ENCODE results near the gene B3GAT2.
"Not testable (repeated sequence)": the region's sequence is repeated elsewhere in the genome, so short reads cannot be mapped to it uniquely, and the experiment has no call there.

Gene B3GAT2, protein sequence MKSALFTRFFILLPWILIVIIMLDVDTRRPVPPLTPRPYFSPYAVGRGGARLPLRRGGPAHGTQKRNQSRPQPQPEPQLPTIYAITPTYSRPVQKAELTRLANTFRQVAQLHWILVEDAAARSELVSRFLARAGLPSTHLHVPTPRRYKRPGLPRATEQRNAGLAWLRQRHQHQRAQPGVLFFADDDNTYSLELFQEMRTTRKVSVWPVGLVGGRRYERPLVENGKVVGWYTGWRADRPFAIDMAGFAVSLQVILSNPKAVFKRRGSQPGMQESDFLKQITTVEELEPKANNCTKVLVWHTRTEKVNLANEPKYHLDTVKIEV

DNA sequence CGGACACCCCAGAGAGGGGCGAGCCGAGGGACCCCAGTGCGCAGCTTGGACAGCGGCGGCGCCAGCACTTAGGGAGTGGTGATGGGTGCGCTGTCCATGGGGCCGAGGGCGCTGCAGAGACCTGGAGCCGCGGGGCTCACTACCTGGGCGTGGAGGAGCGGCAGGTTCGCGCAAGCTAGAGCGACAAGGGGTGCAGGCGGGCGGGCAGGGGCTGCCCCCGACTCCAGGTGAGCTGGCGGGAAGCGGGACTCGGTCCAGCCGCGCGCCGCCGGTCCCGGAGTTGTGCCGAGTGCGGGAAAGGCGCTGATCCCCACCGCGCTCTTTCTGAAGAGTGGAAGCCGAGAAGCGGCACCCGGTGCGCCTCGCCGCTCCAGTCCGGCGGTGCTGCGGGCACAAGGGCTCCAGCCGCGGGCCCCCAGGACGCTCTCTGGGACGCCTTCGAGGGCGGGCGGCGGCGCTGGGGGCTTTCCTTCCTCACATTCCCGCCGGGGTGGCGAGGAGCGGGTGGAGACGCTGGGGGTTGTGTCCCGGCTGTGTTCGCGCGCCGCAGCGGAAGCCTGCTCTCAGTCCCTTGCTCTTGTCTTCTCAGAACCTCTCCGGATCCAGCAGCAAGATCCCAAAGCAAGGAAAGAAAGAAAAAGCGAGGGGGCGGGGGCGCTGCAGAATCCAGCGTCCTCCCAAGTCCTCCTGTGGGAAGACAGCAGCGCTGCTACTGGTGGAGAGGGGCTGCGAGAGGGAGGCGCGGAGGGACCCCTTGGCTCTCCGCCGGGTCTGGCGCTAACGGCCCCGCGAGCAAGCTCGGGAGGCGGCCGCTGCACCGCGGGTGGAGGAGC is at the start of gene B3GAT2:
Gene B3GAT2 (minus strand): TSS at position 610 of the 833 bp plus-strand sequence. CDS start 631 bp downstream, outside the sequence.
- peak; percentile 32 to 44 for DNase-seq

DNA sequence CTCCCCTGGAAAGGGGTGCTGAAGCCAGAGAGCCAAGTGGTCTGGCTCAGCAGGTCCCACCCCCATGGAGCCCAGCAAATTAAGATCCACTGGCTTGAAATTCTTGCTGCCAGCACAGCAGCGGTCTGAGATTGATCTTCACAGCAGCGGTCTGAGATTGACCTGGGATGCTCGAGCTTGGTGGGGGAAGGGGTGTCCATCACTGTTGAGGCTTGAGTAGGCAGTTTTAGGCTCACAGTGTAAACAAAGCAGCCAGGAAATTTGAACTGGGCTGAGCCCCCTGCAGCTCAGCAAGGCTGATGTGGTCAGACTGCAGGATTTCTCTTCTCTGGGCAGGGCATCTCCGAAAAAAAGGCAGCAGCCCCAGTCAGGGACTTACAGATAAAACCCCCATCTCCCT is 41.3 kb upstream of the B3GAT2 start:
- DNase-seq: no peak

DNA sequence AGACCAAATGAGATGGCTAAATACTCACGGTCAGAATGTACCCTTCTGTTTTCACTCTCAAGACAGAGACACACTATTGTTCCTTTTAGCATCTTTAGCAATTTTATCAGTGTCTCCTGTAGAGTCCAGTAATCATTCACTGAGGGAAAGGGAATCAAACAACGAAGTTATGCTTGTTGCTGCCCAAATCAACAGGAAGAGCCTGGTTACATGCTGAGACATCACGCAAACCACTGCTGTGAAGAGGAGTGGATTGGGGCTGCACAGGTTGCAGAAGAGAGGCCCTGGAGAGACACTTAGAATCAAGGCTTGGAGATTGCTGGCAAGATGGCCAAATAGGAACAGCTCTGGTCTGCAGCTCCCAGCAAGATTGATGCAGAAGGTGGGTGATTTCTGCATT is 40.5 kb upstream of the B3GAT2 start:
- DNase-seq: no peak

DNA sequence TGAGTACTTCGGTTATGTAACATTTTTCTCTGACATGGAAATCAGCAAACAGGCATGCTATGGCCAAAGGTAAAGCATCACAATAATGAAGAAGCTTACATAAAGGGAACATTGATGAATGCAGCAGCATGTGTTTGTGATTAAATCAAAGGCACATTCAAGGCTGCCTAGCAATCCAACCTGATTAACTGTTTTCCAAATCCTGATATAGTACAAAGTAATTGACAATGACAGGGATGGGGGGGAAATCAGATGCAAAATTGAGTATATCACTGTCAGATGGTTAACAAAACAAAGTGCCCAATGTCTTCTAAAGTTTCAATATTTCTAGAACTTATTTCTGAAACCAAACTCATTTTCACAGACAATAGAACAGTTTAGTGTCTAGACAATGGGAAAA is 39.2 kb upstream of the B3GAT2 start:
- DNase-seq: no peak

DNA sequence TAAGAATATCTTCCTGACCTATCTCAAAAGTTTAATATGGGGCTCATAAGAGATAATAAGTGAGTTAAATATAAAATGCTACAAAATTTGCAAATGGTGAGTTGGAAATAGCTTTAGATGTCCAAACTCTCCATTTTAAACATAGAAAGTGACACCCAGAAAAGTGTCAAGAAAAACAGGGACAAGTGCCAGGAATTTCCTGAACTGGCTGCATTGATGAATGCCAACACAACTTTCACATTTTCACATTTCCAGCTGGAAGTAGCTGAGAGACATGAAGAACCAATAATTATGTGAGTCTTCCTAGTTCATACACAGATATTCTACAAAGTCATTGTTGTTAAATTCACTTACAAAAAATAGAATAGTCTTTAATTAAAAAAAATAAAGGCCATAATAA is 38.6 kb upstream of the B3GAT2 start:
- DNase-seq: no peak

DNA sequence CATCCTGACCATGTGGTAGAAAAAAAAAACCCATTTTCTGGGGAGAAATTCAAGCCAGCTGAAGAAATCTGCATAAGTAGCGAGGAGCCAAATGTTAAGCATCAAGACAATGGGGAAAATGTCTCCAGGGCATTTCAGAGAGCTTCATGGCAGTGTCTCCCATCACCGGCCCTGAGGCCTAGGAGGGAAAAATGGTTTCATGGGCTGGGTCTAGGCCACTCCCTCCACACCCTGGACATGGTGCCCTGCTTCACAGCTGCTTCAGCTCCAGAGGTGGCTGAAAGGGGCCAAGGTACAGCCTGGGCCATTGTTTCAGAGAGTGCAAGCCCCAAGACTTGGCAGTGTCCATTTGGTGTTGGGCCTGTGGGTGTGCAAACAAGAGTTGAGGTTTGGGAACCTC is 34.4 kb upstream of the B3GAT2 start:
- no peak for DNase-seq

DNA sequence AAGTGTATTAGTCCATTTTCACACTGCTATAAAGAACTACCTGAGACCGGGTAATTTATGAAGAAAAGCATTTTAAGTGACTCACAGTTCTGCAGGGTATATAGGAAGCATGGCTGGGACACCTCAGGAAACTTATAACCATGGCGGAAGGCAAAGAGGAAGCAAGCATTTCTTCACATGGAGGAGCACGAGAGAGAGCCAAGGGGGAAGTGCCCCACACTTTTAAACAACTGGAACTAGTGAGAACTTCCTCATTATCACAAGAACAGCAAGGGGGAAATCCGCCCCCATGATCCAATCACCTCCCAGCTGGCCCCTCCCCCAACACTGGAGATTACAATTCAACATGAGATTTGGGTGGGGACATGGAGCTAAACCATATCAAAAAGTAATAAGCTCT is 28.3 kb upstream of the B3GAT2 start:
- DNase-seq: no peak

DNA sequence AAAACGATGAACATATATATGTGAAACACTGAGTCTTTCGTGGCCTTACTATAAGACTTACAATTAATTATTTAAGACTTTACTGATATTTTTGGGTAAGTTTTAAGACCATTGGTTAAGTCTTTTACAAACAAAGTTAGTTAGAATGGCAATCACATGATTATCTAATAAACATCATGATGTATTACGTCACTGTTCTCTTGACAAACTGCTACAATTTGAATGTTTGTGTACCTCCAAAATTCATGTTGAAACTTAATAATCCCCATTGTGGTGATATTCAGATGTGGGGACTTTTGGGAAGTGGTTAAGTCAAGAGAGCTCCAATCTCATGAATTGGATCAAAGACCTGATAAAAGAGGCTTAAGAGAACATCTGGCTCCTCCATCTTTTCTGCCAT is 25.9 kb upstream of the B3GAT2 start:
- no peak for DNase-seq

DNA sequence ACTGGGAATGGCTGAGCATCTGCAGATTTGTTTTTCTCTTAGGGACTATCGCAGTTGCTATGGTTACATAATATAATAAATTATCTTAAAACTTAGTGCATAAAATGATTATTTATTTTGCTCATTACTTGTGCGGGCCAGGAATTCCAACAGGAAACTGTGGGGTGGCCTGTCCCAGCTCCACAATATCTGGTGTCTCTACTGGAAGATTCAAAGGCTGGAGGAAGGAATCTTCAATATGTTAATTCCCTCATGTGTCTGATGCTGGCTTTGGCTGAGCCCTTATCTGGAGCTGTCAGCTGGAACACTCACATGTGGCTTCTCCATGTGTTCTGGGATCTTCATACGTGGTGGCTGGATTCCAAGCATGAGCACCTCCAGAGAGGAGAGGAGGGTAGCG is 23.9 kb upstream of the B3GAT2 start:
- DNase-seq: no peak

DNA sequence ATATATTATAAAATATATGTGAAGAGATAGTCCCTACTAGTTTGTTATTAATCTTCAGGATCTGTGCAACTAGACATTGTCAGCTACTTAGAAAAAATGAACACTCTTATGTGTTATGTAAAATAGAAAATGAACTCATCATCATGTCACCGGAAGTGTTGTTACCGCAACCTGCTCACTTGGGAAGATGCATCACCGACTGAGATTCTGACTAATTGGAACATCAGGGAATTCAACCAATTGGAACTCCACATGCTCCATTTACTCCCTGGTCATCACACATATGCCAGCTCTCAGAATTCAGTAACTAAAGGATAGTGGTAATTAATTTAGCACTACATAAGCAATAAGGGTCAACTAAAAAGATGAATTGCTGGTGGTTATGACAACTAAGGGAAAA is 16.7 kb upstream of the B3GAT2 start:
- DNase-seq: no peak

DNA sequence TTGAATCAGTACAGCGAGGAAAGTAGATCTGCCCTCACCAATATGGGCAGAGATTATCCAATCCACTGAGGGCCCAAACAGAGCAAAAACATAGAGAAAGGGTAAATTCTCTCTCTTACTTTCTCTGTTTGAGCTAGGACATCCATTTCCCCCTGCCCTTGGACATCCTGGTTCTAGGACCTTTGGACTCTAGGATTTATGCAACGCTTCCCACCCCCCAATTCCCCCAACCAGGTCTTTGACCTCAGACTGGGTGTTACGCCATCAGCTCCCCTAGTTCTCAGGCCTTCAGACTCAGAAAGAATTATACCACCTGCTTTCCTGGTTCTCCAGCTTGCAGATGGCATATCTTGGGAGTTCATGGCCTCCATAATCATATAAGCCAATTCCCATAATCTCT is 10.2 kb upstream of the B3GAT2 start:
- DNase-seq: no peak

DNA sequence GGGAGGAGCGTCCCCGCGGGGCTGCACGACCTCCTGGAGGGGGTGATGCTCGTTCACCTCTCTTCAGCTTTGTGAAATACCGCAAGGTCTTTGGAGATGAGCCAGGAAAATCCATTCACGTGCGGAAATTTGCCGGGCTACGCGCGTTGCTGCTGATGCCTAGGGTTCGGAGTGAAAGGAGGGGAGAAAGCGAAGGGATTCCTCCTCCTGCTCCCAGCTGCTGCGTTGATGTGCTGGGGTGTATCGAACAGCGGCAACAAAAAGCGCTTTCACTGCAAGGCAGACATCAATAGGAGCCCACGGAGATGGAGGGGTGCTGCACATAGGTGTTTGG is 391 bp upstream of the B3GAT2 start:
- peak; percentile 17 to 44 for DNase-seq

DNA sequence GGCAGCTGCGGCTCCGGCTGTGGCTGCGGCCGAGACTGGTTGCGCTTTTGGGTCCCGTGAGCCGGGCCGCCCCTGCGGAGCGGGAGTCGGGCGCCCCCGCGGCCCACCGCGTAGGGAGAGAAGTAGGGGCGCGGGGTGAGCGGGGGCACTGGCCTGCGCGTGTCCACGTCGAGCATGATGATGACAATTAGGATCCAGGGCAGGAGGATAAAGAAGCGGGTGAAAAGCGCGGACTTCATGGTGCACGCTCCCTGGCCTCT is 739 bp downstream of the B3GAT2 start:
- no peak for DNase-seq

DNA sequence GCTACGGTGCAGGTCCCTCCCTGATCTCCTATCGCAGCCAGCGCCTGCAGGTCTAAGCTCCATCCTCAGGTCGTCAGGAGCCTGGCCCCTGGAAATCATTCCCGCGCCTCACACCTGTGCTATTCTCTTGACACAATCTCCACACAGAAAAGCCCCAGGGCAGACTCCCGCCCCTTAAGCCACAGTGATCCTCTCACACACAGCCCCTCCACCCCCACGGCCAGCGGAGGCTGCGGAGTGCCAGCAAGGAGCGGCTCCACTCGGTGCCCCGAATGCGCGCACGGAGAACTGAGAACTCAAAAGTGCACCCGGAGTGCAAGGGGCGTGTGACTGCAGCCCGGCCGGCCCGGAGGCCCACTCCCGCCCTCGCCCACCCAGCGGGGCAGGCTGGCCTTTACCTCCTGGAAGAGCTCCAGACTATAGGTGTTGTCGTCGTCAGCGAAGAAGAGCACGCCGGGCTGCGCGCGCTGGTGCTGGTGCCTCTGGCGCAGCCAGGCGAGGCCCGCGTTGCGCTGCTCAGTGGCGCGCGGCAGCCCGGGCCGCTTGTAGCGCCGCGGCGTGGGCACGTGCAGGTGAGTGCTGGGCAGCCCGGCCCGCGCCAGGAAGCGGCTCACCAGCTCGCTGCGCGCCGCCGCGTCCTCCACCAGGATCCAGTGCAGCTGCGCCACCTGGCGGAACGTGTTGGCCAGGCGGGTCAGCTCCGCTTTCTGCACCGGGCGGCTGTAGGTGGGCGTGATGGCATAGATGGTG is 1.2 kb downstream of the B3GAT2 start:
- peak; percentile 88 to 92 for DNase-seq

DNA sequence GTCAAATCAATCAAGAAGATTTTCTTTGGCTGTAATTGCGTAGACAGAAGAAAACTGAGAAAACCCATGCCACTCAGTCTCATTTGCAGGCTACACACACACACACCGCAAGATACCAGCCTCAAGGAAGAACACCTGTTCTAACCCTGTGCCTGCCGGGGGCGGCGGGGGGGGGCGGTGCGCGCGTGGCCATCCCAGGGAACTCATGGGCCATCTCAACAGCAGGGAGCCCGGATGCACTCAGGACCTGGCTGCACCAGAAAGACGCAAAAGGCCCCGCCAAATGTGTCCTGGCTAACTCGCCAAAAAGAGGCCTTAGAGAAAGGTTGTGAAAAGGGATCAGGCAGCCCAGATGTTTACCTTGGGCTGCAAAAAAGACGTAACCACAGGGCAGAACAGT is 2.1 kb downstream of the B3GAT2 start:
- DNase-seq: no peak

DNA sequence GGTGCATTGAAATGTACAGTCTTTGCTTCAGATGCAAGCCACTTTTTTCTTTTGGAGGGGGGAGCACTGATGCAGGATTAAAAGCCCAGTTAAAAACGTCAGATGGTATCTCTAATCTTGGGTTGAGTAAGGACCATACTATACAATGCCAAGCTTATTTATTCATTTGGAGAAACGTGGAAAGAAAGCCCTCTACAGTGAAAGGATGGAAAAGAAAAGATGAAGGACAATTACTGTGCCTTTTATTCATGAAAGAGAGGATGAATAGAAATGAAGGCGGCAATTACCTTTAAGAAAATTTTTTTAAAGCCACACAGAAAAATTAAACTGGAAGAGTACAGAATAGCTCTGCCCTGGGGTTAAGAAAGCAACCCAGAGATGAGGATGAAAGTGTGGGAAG is 2.7 kb downstream of the B3GAT2 start:
- no peak for DNase-seq

DNA sequence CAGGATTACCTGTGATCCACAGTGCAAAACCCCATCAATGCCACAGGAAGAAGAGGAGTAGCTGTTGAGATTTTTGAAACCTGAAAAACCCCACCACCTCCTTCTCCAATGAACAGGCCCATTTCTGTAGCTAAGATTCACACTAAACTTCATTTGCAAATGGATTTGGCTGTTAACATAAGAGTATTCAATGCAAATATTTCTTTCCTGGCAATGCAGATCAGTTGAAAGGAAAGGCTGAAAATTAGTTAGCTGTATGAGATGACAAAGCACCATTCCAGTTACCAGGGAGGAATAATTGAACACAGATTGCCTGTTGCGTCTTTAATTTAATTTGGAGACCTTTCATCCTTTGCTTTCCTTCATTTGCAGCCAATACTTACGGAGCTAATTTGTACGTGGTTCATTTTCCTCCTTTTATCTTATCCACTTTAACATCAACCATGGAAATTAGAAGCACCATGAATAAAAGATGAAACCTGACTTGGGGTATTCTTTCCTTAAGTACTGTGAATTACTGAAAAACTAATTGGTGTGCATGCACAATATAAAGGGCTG is 4.2 kb downstream of the B3GAT2 start:
- no peak for DNase-seq

DNA sequence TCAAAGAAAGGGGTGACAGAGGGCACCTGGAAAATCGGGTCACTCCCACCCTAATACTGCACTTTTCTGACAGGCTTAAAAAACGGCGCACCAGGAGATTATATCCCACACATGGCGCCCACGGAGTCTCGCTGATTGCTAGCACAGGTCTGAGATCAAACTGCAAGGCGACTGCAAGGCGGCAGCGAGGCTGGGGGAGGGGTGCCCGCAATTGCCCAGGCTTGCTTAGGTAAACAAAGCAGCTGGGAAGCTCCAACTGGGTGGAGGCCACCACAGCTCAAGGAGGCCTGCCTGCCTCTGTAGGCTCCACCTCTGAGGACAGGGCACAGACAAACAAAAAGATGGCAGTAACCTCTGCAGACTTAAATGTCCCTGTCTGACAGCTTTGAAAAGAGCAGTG is 12.5 kb downstream of the B3GAT2 start:
- DNase-seq: not testable (repeated sequence)

DNA sequence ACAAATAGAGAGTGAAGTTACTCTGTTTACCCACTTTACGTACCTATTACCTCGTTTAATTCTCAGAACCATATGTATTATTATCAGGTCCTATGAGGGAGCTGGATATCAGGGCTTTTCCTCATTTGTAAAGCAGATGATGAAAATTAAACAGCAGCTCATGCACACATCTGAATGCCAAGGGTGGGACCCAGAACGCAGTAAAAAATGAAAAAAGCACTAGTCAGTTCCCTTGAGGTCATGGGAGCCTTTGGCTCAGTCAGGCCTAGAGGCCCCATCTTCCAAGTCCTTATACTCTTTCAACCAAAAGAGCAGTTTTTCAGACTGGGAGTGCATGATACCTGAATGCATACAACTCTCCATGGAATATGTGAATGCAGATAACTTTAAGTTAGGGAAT is 23.0 kb downstream of the B3GAT2 start:
- DNase-seq: no peak

DNA sequence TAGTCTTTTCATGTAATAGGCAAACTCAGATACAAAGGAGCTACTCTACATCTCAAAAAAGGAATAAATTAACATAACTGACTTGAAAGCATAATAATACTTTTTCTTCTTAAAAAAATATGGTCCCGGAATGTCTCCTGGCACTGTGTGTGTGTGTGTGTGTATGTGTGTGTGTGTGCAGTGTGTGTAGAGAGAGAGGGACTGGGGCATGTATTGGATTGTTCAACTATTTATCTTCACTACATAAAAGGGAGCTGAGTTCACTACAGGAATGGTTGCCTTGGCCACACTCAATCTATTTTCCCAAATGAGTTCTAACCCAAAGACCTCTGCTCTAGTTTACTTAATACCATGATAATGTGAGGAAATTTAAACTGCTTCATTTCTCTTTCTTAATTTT is 51.1 kb downstream of the B3GAT2 start:
- no peak for DNase-seq

DNA sequence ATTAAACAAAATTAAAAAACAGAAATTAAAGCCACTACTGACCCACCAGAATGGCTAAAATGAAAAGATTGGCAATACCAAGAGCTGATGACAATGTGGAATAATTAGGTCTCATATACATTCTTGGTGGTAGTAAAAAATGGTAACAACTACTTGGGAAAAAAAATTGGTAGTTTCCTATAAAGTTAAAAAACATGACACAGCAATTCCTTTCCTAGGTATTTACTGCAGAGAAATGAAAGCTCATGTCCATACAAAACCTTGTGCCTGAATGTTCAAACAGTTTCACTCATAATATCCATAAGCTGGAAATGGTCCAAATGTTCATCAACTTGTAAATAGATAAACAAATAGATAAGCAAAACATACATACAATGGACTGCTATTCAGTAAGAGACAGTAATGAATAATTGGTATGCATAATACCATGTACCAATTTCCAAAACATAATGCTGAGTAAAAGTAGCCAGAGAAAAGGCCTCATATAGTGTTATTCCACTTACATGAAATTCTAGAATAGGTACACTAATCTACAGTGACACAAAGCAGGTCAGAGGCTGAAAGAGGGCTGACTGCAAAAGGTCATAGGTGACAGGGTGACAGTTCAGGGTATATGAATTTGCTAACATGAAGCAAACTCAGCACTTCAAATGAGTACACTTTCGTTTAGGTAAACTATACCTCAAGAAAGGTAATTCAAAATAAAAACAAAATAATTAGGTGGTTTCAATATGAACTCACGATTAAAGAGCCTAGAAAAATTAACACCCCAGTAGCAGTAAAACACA is 53.0 kb downstream of the B3GAT2 start:
- no peak for DNase-seq

DNA sequence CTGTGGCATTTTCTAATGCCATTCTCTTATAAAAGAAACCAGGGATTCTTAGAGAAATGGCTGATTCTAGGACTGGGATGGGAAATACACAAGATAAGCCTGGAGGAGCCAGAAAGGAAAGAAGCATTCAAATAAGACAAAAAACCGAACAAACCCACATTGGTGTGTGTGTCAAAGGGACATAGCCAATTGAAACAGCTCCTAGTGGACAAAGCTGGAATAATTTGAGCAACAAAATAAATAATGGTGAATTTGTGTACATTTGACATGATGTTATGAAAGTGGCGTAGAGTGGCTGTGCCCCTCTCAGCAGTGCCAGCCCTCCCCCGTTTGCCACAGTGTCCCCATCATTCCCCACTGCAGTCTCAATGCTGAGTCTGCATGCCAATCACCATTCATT is 55.5 kb downstream of the B3GAT2 start:
- DNase-seq: no peak

DNA sequence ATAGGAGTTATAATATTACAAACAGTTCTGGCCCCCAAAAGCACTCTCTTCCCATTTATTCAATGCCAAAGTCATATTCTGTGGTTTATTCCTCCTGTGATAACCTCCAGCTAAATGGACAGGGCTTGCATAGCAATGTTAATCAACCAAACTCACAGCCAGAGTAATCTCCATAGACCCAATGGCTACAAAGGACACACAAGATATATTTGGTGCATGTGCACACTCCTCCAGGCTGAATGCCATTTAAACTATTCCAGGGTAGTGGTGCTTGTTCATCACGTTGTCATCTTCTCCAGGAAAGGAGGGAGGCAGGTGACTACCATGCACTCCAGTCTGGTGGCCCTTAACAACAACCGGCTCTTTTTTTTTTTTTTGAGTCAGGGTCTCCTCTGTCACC is 56.8 kb downstream of the B3GAT2 start:
- DNase-seq: no peak

Data from NCI-H2081 (cell line).